ENCODE measurements around the gene CPT1B. TPM values are rescaled to one million over a fixed set of nuclear protein-coding genes. Genes with fewer than 3 reads are reported as not detected.

The CPT1B gene
- total and polyA plus RNA-seq, 2 donors (not counting 3 experiments of a cell fraction or from before 2014, with no cell fraction given): 7.1 TPM

DNA sequence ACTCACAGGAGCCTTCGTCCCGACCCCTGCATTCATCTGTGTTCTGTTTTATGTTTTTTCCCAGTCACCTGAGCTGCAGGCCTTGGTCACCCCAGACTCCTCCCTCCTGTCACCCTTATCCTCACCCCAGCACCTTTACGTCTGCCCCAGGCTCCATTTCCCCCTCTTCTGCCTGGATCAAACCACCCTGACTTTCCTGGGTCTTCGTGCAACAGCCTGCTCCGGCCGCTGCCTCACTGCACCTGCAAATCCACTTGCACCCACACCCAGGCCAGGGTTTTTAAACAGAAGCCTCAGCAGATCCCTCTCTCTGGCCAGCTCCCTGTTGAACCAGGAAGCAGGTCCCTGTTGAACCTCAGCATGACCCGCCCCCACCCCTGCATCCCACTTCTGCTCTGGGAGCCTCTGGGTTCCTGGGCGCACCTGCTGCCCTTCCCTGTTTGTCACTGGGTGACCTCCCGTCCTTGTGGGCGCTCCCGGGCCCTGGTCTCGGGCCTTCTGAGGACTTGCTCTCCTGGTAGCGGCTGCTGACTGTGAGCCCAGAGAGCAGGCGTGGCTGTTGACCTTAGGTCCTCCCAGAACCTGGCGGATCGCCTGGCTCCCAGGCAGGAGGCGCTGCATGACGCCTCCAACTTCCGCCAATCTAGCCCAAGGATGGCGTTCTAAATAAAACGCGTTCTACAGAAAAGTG is 35.2 kb upstream of the CPT1B start:
- FAIRE-seq: no peak
- Histone ChIP-seq H3K27me3 (ENCODE audit: control insufficient read depth in 2 of 2, insufficient read depth in 2 of 2, low read length in 2 of 2) (peaks cover 0 to 3% of the 10 kb centered on the region in 2 experiments), H2AFZ (ENCODE audit: low read depth, low read length) (no peak overlapping the region), H3K36me3 (ENCODE audit: control insufficient read depth in 2 of 2, extremely low read depth in 1 of 2, insufficient read depth in 2 of 2, low read length in 2 of 2) (no peaks in the 10 kb centered on the region), H3K79me2 (ENCODE audit: control insufficient read depth, insufficient read depth, low read length) (no peaks in the 10 kb centered on the region), H3K4me3 (replicated peaks in 1 of 3; ENCODE audit: insufficient read depth in 1 of 3, low read depth in 1 of 3, low read length in 3 of 3) (no peak overlapping the region), H3K9me1 (replicated peaks; ENCODE audit: control insufficient read depth, extremely low read depth, insufficient read depth, low read length) (no peaks in the 10 kb centered on the region), H3K27ac (ENCODE audit: insufficient read depth, low read depth, low read length) (no peak overlapping the region), H3K9me3 (replicated peaks; ENCODE audit: control insufficient read depth, insufficient read depth, low read length) (no peaks in the 10 kb centered on the region), H3K9ac (replicated peaks; ENCODE audit: extremely low read depth, insufficient read depth, low read length) (no peak overlapping the region), H4K20me1 (replicated peaks; ENCODE audit: control insufficient read depth, extremely low read depth, insufficient read depth, low read length) (no peaks in the 10 kb centered on the region), H3K4me1 (ENCODE audit: control insufficient read depth, extremely low read depth, insufficient read depth, low read length) (no peaks in the 10 kb centered on the region), H3K4me2 (ENCODE audit: insufficient read depth, low read length) (no peak overlapping the region)
- ChIA-PET CTCF (no interaction called here), POLR2A (no interaction called here)
- DNase-seq (ENCODE audit: low read depth, low spot score): no peak
- no TSS peak for BruUV-seq (replicated peaks)
- dilution Hi-C loops (cut with MboI; ENCODE audit: extremely low pct_ligation_motif_present, low sequenced_read_pairs): no loop called here
- intact Hi-C loops (cut with micrococcal nuclease): no loop called here
- TF ChIP-seq, protein P1, sequence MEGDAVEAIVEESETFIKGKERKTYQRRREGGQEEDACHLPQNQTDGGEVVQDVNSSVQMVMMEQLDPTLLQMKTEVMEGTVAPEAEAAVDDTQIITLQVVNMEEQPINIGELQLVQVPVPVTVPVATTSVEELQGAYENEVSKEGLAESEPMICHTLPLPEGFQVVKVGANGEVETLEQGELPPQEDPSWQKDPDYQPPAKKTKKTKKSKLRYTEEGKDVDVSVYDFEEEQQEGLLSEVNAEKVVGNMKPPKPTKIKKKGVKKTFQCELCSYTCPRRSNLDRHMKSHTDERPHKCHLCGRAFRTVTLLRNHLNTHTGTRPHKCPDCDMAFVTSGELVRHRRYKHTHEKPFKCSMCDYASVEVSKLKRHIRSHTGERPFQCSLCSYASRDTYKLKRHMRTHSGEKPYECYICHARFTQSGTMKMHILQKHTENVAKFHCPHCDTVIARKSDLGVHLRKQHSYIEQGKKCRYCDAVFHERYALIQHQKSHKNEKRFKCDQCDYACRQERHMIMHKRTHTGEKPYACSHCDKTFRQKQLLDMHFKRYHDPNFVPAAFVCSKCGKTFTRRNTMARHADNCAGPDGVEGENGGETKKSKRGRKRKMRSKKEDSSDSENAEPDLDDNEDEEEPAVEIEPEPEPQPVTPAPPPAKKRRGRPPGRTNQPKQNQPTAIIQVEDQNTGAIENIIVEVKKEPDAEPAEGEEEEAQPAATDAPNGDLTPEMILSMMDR (IDR thresholded peaks at IDR 0.05; ENCODE audit: extremely low read depth in 1 of 2, insufficient read depth in 1 of 2, low read depth in 1 of 2, low read length in 2 of 2): no peak
- no peak for TF ChIP-seq FOS (IDR thresholded peaks at IDR 0.05; ENCODE audit: borderline replicate concordance, insufficient read depth, low read length)
- no peak for TF ChIP-seq POLR2AphosphoS5 (IDR thresholded peaks at IDR 0.05; ENCODE audit: insufficient read depth, low read depth, low read length)
- TF ChIP-seq GATA2 (IDR thresholded peaks at IDR 0.05; ENCODE audit: insufficient read depth, insufficient read length, low read depth, low read length): no peak
- TF ChIP-seq MYC (IDR thresholded peaks at IDR 0.05; ENCODE audit: low read depth, low read length): no peak
- TF ChIP-seq EZH2 (IDR thresholded peaks at IDR 0.05; ENCODE audit: borderline replicate concordance, low read depth, low read length, severe bottlenecking): no peak
- no peak for TF ChIP-seq JUN (IDR thresholded peaks at IDR 0.05; ENCODE audit: borderline replicate concordance, insufficient read depth, insufficient read length, low read depth)
- TF ChIP-seq POLR2A (IDR thresholded peaks at IDR 0.05; ENCODE audit: low read depth, low read length): no peak
- TF ChIP-seq, protein P2, sequence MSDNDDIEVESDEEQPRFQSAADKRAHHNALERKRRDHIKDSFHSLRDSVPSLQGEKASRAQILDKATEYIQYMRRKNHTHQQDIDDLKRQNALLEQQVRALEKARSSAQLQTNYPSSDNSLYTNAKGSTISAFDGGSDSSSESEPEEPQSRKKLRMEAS (IDR thresholded peaks at IDR 0.05; ENCODE audit: insufficient read depth, insufficient read length): no peak

All from endothelial cell of umbilical vein (primary cell).